Muscle of back (tissue), 11 donors: Measurements from ENCODE around the gene ADAM23. TPM values are rescaled to one million over a fixed set of nuclear protein-coding genes. Genes with fewer than 3 reads are reported as not detected.

ENCODE experiments used
- DNase-seq, 3 donors: peaks; one replicate each; pipeline versions ENCODE4 v3.0.0 to v3.0.0-alpha.2; 2013
- polyA plus RNA-seq, 10 donors: library from polyadenylated mRNA; unstranded; fragments of 120-200 nt; gene quantifications; one replicate each; pipeline ENCODE4 v1.2.1, GENCODE V29; 2013; ENCODE audit not compliant: insufficient read length in 10 of 10

Gene ADAM23
- polyA plus RNA-seq, 10 donors, result 8.5 to 12.2 (median 11.0) TPM

GRCh38 chr2:206502729-206503128 is 59.4 kb downstream of the ADAM23 start:
- DNase-seq, result no peak

DNA sequence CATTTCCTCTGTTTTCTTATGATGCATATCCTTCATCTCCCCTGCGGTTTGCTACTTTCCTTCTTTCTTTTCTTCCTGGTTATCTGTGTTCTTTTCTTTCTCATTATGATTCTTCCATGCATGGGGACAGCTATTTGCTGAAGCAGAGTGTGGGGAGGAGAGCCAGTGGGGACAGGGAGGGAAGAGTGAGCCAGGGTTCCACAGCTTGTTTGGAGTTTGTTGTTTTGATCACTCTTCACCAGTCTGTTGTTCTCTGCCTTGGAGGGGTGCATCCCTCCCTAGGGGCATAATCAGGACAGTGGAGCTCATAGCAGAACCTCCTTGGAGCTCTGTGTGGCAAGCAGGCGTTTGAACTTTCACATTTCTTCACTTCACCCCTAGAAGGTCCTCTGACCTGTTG is 68.0 kb downstream of the ADAM23 start:
- DNase-seq, result no peak

- no peak for DNase-seq
These were observed 69.7 kb downstream of the ADAM23 start for GRCh38 chr2:206512999-206513398.

GRCh38 chr2:206515580-206515979 is 72.2 kb downstream of the ADAM23 start:
- DNase-seq, result no peak

DNA sequence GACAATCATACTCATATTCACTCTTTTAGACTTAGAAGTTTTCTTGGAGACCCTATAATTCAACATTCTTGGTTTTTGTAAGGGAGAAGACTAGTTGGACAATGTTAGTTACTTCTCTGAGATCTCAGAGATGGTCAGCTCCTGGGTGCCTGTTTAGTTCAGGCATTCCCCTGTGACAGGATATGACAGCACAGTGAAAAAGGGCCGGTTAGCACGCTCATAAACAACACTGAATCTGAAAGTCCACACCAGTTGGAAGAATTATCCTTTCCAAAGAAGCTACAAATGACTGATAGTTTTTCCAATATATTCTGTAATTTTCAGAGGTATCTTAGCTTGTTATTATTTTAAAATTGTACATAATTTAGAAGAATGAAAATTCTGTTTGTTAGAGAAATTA is 75.7 kb downstream of the ADAM23 start:
- no peak for DNase-seq

- DNase-seq, result no peak
These were observed 77.1 kb downstream of the ADAM23 start for GRCh38 chr2:206520450-206520849.

- no peak for DNase-seq
These were observed 77.8 kb downstream of the ADAM23 start for GRCh38 chr2:206521115-206521514.

GRCh38 chr2:206521612-206522011 is 78.3 kb downstream of the ADAM23 start:
- no peak for DNase-seq

DNA sequence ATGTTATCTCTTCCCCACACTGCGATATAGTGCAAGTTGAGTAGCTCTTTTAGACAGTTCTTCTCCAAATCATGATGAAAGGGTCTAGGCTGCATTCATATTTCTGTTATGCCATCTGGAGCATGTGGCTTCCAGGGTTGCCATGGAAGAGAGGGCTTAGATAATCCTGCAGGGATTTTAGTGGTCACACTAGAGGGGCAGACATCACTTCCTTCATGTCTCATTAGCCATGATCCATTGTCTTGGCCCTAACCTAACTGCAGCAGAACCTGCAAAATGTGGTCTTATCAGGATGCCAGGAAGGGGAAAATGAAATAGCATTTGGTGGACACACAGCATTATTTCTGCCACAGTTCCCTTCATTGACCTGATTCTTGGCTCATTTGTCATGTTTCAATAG is 83.1 kb downstream of the ADAM23 start:
- no peak for DNase-seq

DNA sequence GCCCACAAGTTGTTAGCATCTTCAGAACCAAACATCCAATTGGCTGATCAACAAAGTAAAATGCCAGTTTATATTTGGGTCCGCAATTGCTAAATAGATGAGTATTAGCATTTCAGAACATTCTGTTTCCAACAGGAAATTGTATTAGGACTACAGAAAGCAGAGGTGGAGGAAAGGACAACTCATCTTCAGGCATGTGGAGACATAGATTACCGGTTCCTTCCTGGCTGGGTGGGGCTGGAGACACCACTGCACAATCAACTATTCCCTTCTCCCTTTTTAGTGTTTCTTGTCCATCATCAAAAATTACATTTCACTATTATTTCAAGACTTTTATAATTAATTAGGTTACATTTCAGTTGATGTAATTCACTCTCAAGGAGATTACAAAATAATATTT is 83.8 kb downstream of the ADAM23 start:
- DNase-seq, result no peak

DNA sequence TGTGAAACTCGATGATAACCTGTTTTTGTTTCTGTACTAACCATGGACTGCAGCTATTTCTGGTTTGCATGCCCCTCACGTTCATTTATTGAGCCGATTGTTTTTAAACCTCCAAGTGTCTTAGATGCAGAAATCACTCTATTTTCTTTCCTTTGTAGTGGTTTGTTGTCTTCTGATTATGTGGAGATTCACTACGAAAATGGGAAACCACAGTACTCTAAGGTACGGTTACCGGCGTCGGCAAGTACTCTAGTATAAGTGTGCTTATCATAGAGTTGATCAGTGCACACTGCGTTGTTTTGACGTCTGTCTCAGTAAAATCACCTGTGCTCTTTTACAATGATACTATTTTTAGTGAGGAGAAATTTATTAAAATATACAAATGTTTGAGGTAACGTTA is 87.4 kb downstream of the ADAM23 start:
- no peak for DNase-seq

DNA sequence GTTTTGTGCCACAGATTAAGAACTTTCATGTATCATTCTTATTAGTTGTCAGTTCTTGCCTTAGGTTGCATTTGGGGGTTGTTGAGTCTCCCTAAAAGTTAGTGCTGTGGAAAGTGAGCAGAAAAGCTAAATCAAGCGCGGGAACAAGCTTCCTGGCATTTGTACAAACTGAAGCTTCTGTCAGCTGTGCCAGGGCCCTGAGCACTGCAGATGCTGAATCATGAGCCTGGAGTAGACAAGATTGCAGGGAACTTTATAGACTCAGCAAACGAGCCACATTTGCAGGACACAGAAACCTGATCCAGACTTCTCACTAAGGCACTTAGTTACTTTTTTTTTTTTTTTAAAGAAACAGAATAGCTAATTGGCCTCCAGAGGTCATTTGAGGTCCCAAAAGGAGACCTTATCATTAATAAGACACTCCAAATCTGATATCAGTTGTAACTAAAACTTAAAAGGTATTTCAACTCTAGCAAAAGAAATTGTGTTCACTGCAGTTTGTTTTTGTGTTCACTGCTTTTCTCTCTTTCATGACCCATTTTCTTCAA is 88.7 kb downstream of the ADAM23 start:
- DNase-seq, result peak; percentile 3 to 10 (median 5)

GRCh38 chr2:206533977-206534376 is 90.6 kb downstream of the ADAM23 start:
- DNase-seq, result no peak

GRCh38 chr2:206535260-206535986 is 92.1 kb downstream of the ADAM23 start:
- DNase-seq, result no peak

DNA sequence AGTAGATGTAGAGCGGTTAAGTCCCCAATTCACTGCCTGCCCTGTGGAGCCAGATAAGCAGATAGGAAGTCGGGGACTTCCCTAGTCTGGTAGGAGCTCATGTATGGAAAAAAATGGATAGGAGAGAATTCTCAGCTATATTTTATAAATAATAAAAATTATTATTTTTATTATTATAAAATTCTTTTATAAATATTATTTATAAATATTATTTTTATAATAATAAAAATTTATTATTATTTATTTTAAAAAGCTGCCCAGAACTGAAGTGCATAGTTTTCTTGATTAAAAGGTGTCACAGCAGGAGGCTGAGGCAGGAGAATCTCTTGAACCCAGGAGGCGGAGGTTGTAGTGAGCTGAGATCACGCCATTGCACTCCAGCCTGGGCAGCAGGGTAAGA is 97.4 kb downstream of the ADAM23 start:
- no peak for DNase-seq

DNA sequence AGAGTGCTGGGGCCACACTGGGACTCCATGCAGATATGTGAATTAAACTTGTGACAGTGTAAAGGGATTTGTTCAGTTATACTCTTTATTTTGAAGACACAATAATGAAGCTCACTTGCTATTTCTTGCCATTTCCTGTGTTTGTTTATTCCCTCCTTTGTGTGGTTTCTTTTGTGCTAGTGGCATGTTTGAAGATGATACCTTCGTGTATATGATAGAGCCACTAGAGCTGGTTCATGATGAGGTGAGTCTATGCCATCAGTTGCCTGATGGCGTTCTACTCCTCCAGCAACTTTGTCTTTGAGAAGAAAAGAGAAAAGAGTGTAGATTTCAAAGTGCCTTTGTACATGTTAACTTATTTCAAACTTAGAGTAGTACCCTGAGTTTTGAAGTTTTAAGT is 99.7 kb downstream of the ADAM23 start:
- no peak for DNase-seq

GRCh38 chr2:206548383-206548782 is 105.1 kb downstream of the ADAM23 start:
- DNase-seq, result no peak

DNA sequence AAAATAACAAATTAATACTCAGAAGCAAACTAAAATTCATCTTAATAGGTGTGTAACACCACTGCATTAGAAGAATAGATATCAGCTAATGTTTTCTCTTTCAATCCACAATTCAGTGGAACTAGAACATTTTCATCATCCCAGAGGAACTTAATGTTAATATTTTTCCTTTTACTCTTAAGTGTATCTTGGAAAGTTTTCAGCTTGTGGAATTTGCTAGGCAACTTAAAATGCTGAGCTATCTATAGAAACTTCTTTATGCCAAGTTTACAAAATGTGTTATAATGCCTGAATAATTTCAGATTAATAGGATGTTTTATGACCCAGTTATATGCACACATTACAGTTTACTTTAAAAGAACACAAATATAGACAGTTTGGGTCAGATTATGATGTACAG is 112.4 kb downstream of the ADAM23 start:
- peak; percentile 17 to 37 (median 17) for DNase-seq

- DNase-seq, result peak in 2 of 3 donors; percentile 16 to 26
These were observed 113.1 kb downstream of the ADAM23 start for GRCh38 chr2:206556357-206556949.

GRCh38 chr2:206557321-206557720 is 114.0 kb downstream of the ADAM23 start:
- DNase-seq, result no peak

GRCh38 chr2:206558492-206558891 is 115.2 kb downstream of the ADAM23 start:
- DNase-seq, result no peak

DNA sequence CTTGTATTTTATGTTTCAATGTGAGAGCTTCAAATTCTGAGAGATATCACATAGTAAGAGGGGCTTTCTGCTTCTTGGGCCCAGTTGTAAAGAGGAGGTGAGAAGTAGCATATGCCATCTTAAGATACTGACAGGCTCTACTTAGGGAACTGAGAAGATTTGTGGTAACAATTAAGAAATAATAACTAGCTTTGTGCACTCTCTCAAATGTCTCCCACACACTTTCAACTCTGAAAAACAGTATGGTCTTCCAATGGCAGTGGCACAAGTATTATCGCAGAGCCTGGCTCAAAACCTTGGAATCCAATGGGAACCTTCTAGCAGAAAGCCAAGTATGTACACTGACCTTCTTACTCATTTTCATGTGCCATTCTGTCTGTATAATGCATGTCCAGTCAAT is 118.6 kb downstream of the ADAM23 start:
- no peak for DNase-seq

DNA sequence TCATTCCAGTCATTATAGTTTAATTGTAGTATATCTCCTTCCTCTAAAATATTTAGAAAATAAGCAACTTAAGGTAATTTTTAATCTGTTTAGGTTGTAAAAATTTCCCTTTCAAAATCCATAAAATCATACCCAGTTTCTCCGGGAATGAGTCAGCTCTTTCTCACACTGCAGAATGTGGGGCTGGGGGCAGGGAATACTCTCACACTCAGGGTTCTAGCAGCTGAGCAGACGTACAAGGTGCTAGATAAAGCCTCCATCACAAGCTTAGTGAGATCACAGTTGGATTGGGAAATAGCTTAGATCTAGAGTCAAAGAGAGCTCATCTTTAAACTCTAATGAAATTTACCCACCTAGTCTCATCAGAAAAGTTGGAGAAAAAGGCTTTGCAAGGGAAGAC is 119.0 kb downstream of the ADAM23 start:
- DNase-seq, result no peak

DNA sequence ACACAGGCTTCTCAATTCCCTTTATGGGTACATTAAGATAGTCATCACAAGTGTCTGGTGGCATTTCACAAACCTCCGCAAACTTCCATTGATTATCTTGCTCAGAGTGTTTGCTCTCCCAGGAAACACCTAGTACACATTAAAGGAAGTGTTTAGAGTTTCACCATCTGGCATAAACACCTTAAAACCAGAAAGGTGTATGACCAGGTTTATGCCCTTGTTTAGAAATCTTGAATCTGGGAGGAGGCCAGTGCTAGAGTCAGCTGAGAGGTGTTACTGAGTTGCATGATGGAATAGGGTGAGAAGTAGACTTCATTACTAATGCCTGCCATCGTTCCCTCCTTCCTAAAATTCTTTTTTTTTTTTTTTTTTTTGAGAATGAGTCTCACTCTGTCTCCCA is 120.0 kb downstream of the ADAM23 start:
- DNase-seq, result no peak
